B cell (primary cell): ENCODE data around the gene ARFGAP1. TPM values are rescaled to one million over a fixed set of nuclear protein-coding genes. Genes with fewer than 3 reads are reported as not detected.

ENCODE experiments used
- ATAC-seq: fragments of 200-7000 bp; cut with Tn5 transposase; one replicate; pipeline ENCODE4 v1.10.0; 2021; ENCODE audit warnings: low read depth, mild to moderate bottlenecking, moderate number of reproducible peaks, moderate library complexity
- CTCF ChIA-PET: fragments of 350-600 bp; sonication (Branson Sonifier 250); formaldehyde crosslinking; loops from one replicate; lab custom pipeline; 2021; ENCODE audit warnings: antibody characterized with exemption, inconsistent platforms; lab: Charles Lee
- POLR2A ChIA-PET: fragments of 350-600 bp; sonication (Branson Sonifier 250); formaldehyde crosslinking; loops from one replicate; lab custom pipeline; 2021; ENCODE audit warnings: antibody characterized with exemption; lab: Charles Lee
- DNase-seq: peaks from one replicate; pipeline ENCODE4 v3.0.0; 2013
- H2AFZ ChIP-seq: 2 replicates; pipeline ENCODE4 v1.6.1; 2012; ENCODE audit warnings: mild to moderate bottlenecking, low read depth, low read length; ENCODE audit not compliant: insufficient read depth, poor library complexity, severe bottlenecking
- H3K27ac ChIP-seq, 2 donors: 1 replicate in 1 of 2; 2 replicates in 1 of 2; pipeline ENCODE4 v1.5.1; 2012 to 2013; ENCODE audit warnings: low read length in 2 of 2, mild to moderate bottlenecking in 2 of 2, moderate library complexity in 1 of 2
- H3K27me3 ChIP-seq, 4 experiments: fragments of 200-600 bp in 1 of 4; sonication (generic) in 1 of 4; replicated peaks in 1 of 4; 1 replicate in 2 of 4; 2 replicates in 2 of 4; pipeline versions ENCODE4 v1.6.1 to v1.7.0; 2013 to 2016; ENCODE audit warnings: low read length in 3 of 4, mild to moderate bottlenecking in 2 of 4, mixed read lengths in 1 of 4, moderate library complexity in 1 of 4; ENCODE audit not compliant: insufficient read depth in 4 of 4, control insufficient read depth in 3 of 4; ENCODE audit errors: control extremely low read depth in 1 of 4
- H3K36me3 ChIP-seq, 2 experiments: replicated peaks in 1 of 2; 1 replicate in 1 of 2; 2 replicates in 1 of 2; pipeline versions ENCODE4 v1.6.1 to v1.7.1; 2013; ENCODE audit warnings: low read length in 1 of 2; ENCODE audit not compliant: insufficient read depth in 2 of 2, control insufficient read depth in 1 of 2; ENCODE audit errors: control extremely low read depth in 1 of 2, extremely low read depth in 1 of 2
- H3K4me1 ChIP-seq, 2 donors: fragments of 200-600 bp in 1 of 2; sonication (generic) in 1 of 2; 1 replicate in 1 of 2; 2 replicates in 1 of 2; pipeline versions ENCODE4 v1.5.1 to v1.6.1; 2013 to 2017; ENCODE audit warnings: low read length in 2 of 2; ENCODE audit not compliant: control insufficient read depth in 2 of 2, insufficient read depth in 2 of 2
- H3K4me2 ChIP-seq: replicated peaks from 2 replicates; pipeline ENCODE3; 2012; ENCODE audit warnings: mild to moderate bottlenecking, low read depth, low read length; ENCODE audit not compliant: poor library complexity, severe bottlenecking
- H3K4me3 ChIP-seq, 5 experiments: fragments of 200-600 bp in 1 of 5; sonication (generic) in 1 of 5; 1 replicate in 3 of 5; 2 replicates in 2 of 5; pipeline versions ENCODE4 v1.5.1 to v1.7.0; 2011 to 2016; ENCODE audit warnings: low read length in 4 of 5, mild to moderate bottlenecking in 4 of 5, low read depth in 2 of 5, control low read depth in 1 of 5, moderate library complexity in 1 of 5; ENCODE audit not compliant: insufficient read depth in 1 of 5; ENCODE audit errors: control extremely low read depth in 1 of 5, extremely low read depth in 1 of 5
- H3K79me2 ChIP-seq: fragments of 200-600 bp; sonication (generic); one replicate; pipeline ENCODE4 v1.6.0; 2016; ENCODE audit warnings: low read length; ENCODE audit not compliant: control insufficient read depth, insufficient read depth
- H3K9ac ChIP-seq: fragments of 200-600 bp; sonication (generic); 2 replicates; pipeline ENCODE4 v1.6.1; 2017; ENCODE audit warnings: mild to moderate bottlenecking, low read length, moderate library complexity
- H3K9me3 ChIP-seq, 3 donors: one replicate each; pipeline versions ENCODE4 v1.6.1 to v1.7.1; 2013; ENCODE audit warnings: low read length in 2 of 3; ENCODE audit not compliant: control insufficient read depth in 2 of 3, insufficient read depth in 1 of 3; ENCODE audit errors: control extremely low read depth in 1 of 3
- H4K20me1 ChIP-seq: 2 replicates; pipeline ENCODE4 v1.6.0; 2012; ENCODE audit warnings: mild to moderate bottlenecking, low read length; ENCODE audit not compliant: insufficient read depth, control insufficient read depth, poor library complexity, severe bottlenecking
- H3K27ac Mint-ChIP-seq: one replicate; pipeline ENCODE4 v1.8.0; 2021; ENCODE audit warnings: mixed read lengths
- H3K27me3 Mint-ChIP-seq: one replicate; pipeline ENCODE4 v1.8.0; 2021; ENCODE audit warnings: mixed read lengths
- H3K4me1 Mint-ChIP-seq: one replicate; pipeline ENCODE4 v1.8.0; 2021; ENCODE audit warnings: mixed read lengths
- H3K4me3 Mint-ChIP-seq: one replicate; pipeline ENCODE4 v1.8.0; 2021; ENCODE audit warnings: mixed read lengths
- H3K9me3 Mint-ChIP-seq: one replicate; pipeline ENCODE4 v1.8.0; 2022; ENCODE audit warnings: mixed read lengths; ENCODE audit not compliant: insufficient read depth
- CTCF ChIP-seq: fragments of 200-600 bp; IDR thresholded peaks from one replicate; pipeline ENCODE4 v1.8.0; 2022; ENCODE audit warnings: antibody characterized with exemption, mild to moderate bottlenecking
- EZH2 ChIP-seq: IDR thresholded peaks from 2 replicates; pipeline ENCODE4 v1.6.1; 2012; ENCODE audit warnings: borderline replicate concordance, low read depth, mild to moderate bottlenecking, moderate library complexity, low read length; ENCODE audit not compliant: insufficient read depth, poor library complexity, severe bottlenecking
- WGBS: methylation state at CpG from one replicate; pipeline ENCODE4 v1.1.5; 2013; ENCODE audit warnings: missing lambda C conversion rate; ENCODE audit not compliant: insufficient coverage; 5-methylcytosine and 5-hydroxymethylcytosine counted together
- intact Hi-C: fragments of 100-400 bp; cut with micrococcal nuclease; formaldehyde crosslinking; loops from one replicate; pipeline ENCODE4 v1.10.0; 2022
- polyA plus RNA-seq: library from polyadenylated mRNA; depleted of rRNA; stranded (reverse); fragments of >200 nt; gene quantifications from 2 replicates; pipeline ENCODE4 v1.2.3, GENCODE V29; 2012
- total RNA-seq, 2 donors: library from RNA; stranded (reverse); fragments of 120-200 nt in 1 of 2; gene quantifications; 1 replicate in 1 of 2; 2 replicates in 1 of 2; pipeline versions ENCODE4 v1.2.3 to v1.2.4, GENCODE V29; 2013 to 2022

ARFGAP1 gene
- total and polyA plus RNA-seq, 2 donors (not counting 1 experiment from before 2014, with no cell fraction given) = 83.2 to 99.4 TPM

- H3K4me3 ChIP-seq = no peak overlapping the region
- H3K4me2 ChIP-seq = no peak overlapping the region
- Mint-ChIP-seq H3K9me3 (no peaks in the 10 kb centered on the region), H3K27me3 (peaks cover 47% of the 10 kb centered on the region), H3K4me3 (no peak overlapping the region), H3K27ac (no peak overlapping the region), H3K4me1 (peaks cover 3% of the 10 kb centered on the region)
- CTCF ChIA-PET = no interaction called here
- intact Hi-C loops = no loop called here
- 75% methylated on average over 22 of the region's 25 CpGs for WGBS
- TF ChIP-seq CTCF = no peak
- TF ChIP-seq EZH2 = no peak
- peaks cover 0 to 2% of the 10 kb centered on the region in 2 donors for H3K4me1 ChIP-seq
- POLR2A ChIA-PET = no interaction called here
- no peaks in the 10 kb centered on the region for H3K36me3 ChIP-seq
- no peaks in the 10 kb centered on the region for H3K79me2 ChIP-seq
- H4K20me1 ChIP-seq = no peaks in the 10 kb centered on the region
- H2AFZ ChIP-seq = no peak overlapping the region
- H3K9me3 ChIP-seq = no peaks in the 10 kb centered on the region
- no peak overlapping the region for H3K9ac ChIP-seq
- no peak for ATAC-seq
- H3K27me3 ChIP-seq = peaks cover 0 to 34% (median 7%) of the 10 kb centered on the region in 4 experiments
- no peak for DNase-seq
- no peak overlapping the region for H3K27ac ChIP-seq
Observed at GRCh38 chr20:63259734-63260460, 12.7 kb upstream of the ARFGAP1 start.

- CTCF ChIA-PET = no interaction called here
- H3K4me2 ChIP-seq = no peak overlapping the region
Observed at GRCh38 chr20:63260521-63260920, 12.1 kb upstream of the ARFGAP1 start.

More at GRCh38 chr20:63260521-63260920, 12.1 kb upstream of the ARFGAP1 start:
- no peak overlapping the region for H3K27ac Mint-ChIP-seq
- WGBS = 90% methylated on average over 15 of the region's 15 CpGs
- Histone ChIP-seq H3K27me3 (peaks cover 0 to 28% (median 6%) of the 10 kb centered on the region in 4 experiments), H3K9me3 (no peaks in the 10 kb centered on the region), H4K20me1 (no peaks in the 10 kb centered on the region), H3K4me1 (no peaks in the 10 kb centered on the region), H2AFZ (no peak overlapping the region), H3K27ac (no peak overlapping the region), H3K79me2 (no peaks in the 10 kb centered on the region), H3K4me3 (no peak overlapping the region), H3K36me3 (no peaks in the 10 kb centered on the region), H3K9ac (no peak overlapping the region)
- DNase-seq (no peak), ATAC-seq (no peak)
- POLR2A ChIA-PET = no interaction called here
- intact Hi-C loops = no loop called here
- peaks cover 1% of the 10 kb centered on the region for H3K4me1 Mint-ChIP-seq
- TF ChIP-seq CTCF (no peak), EZH2 (no peak)
- H3K27me3 Mint-ChIP-seq = peaks cover 41% of the 10 kb centered on the region
- no peaks in the 10 kb centered on the region for H3K9me3 Mint-ChIP-seq
- no peak overlapping the region for H3K4me3 Mint-ChIP-seq
